ENCODE measurements around the gene RAET1G.
"Not testable (repeated sequence)": the region's sequence is repeated elsewhere in the genome, so short reads cannot be mapped to it uniquely, and the experiment has no call there.

Gene RAET1G

DNA sequence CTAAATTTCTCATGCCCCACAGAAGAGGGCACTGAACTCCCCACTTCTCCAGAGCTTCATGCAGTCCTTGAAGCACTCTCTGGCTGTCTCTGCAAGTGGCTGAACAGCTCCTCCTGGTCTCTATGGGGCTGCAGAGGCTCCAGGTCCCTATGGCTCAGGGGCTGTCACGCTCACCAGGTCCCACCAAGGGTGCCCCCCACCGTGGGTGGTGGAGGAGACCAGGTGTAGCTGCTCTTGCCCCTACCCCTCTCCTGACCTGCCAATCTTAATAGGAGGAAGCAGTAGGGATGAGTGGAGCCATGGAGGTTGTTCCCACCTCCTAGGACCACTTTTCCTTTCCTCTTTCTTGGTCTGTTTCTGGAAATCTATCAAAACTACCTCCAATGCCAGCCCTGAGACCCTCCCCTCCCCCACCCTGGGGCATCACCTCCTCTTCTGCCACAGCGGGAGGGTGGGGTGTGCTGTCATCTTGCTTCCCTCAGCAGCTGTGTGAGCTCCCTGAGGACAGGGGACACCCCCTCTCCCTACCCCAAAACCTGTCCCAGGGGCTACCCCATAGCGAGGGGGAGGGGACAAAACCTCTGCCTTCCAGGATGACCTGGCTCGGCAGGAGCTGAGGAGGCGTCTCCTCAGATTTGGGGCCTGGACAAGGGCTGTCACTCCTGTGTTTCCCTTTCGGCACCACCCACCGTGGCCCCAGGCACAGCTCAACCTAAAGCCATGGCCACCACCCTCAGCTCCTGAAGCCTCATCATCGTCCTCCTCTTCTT is 13.0 kb downstream of the RAET1G start:
- no peak for FAIRE-seq

DNA sequence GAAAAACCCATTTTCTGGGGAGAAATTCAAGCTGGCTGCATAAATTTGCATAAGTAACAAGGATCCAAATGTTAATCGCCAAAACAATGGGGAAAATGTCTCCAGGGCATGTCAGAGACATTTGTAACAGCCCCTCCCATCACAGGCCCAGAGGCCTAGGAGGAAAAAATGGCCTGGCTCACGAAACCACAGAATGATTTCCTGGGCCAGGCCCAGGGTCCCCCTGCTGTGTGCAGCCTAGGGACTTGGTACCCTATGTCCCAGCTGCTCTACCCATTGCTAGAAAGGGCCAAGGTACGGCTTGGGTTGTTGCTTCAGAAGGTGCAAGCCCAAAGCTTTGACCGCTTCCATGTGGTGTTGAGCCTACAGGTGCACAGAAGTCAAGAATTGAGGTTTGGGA is 14.4 kb downstream of the RAET1G start:
- FAIRE-seq, result not testable (repeated sequence)

DNA sequence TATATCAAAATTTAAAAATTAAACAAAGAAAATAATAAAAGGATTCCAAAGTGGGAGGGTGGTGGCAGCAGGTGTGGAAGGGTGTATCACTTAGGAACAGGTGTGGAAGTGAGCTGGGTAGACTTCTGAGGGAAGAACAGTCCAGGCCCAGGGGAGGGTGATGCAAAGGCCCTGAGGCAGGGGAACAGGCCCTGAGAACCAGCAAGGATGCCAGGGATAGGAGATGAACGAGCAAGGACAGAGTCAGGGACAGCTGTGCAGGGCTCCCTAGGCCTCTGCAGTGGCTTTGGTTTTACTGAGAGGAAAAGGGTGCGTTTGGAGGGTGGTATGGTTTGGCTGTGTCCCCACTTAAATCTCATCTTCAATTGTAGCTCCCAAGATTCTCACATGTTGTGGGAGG is 15.6 kb downstream of the RAET1G start:
- no peak for FAIRE-seq

DNA sequence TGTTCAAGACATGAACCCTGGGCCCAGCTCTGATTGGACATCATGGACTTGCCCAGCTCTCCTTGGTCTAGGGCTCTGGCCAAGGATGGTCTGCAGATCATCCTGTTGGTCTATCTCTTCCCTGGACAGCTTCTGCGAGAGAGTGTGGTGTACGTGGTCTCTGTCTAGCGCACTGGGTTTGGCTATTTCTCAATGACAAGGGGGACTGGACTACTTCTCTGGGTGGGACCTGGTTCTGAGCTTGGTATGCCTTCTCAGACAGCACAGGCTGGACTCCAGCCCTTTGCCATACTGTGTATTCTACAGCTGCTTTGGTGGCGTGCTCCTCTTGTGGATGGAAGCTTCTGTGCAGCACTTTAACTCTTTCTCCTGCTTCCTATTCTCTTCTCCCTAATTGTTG is 16.5 kb downstream of the RAET1G start:
- no peak for FAIRE-seq

DNA sequence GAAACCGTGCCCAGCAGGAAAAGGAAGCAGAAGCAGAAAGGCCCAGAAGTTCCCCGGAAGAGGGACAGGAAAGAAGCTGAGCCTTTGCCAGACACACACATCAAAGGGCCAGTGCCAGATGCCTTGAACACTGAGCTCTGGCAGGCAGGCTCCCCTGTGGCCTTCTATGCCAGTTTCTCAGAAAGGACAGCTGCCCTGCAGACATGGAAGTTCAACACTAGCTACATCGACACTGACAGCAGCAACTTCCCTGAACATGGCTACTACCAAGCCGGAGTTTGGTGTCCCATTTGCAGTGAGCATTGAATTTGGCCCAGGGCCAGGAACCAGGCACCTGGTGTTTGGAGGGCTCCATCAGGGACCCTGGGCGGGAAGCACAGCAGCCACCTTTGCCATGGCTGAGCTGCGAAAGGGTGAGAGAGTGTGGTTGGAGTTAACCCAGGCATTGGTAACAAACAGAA is 17.0 kb downstream of the RAET1G start:
- no peak for FAIRE-seq

- FAIRE-seq, result no peak
Observed at GRCh38 chr6:149905371-149905910, 17.5 kb downstream of the RAET1G start.

GRCh38 chr6:149904661-149905370 is 18.1 kb downstream of the RAET1G start:
- FAIRE-seq, result no peak

DNA sequence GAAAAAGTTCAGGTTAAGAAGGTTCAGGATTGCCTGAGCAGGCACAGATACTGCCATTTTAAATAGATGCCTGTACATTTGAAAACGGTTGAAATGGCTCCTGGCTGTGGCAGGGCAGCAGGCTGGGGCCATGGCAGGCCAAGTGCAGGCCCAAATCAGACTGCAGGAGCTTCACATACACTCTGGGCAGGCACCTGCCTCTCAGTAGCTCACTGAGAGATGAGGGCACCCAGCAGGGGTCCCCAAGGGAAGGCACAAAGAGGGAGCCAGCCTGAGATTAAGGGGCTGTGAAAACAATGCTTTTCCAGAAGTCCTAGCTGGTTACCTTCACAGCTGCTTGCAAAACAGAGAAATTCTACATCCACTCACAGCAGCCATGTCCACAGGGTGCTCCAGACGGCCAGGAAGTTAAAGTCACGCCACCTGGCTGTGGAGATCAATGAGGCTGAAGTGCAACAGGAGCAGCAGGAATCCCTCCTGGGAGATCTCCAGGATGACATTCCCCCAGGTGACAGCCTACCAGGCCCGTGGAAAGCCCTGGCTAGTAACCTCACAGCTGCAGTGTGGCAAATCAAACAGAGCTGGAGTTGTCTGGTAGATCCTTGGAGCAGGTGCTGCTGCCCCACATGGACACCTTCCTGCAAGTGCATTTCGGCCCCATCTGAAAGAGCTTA is 18.8 kb downstream of the RAET1G start:
- FAIRE-seq, result no peak

- FAIRE-seq, result no peak
Observed at GRCh38 chr6:149901444-149902140, 21.3 kb downstream of the RAET1G start.

DNA sequence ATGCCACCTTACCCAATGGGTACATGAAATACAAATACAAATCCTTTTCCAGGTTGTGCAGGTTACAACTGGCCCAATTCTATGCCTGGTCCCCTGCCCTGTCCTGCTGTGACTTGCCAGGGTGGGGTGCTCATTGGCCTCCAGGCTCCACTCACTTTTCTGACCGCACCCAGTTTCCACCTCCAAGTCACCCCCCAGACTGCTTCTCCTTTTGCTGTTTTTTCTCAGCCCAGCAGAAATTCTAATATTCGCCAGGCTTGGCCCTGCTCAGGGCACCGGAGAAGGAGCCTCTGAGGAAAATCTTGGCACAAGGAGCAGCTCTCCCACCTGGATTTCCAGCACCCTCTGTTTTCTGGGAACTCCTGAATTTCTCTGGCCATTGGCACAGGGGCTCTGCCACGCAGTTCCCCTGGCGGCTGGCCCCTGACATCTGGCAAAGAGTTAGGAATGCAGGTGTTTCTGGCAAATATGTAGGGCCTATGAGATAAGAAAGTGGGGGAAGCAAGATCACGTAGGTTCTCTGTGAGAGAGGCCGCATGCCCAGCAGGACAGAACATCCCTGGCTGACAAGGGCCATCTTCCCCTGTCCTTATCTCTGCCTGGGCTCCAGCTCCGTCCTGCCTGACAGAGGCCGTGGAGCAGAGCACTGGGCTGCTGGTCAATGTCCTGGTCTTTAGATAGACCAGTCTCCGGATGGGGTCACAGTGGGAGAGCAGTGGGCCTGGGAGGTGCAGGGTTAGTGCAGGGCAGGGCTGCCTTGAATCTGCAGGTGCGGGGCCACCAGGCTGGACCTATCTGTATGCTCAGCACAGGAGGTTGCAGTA is 22.1 kb downstream of the RAET1G start:
- no peak for FAIRE-seq

- FAIRE-seq, result no peak
Observed at GRCh38 chr6:149899926-149900619, 22.8 kb downstream of the RAET1G start.

DNA sequence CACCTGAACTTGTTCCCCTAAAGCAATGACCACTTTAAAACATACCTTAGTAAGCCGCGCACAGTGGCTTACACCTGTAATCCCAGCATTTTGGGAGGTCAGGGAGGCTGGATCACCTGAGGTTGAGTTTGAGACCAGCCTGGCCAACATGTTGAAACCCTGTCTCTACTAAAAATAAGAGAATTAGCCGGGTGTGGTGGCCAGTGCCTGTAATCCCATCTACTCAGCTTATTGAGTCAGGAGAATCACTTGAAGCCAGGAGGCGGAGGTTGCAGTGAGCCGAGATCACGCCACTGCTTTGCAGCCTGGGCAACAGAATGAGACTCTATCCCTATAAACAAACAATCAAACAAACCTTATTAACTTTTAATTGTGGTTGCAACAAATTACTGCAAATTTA is 23.4 kb downstream of the RAET1G start:
- FAIRE-seq, result no peak

- FAIRE-seq, result no peak
Observed at GRCh38 chr6:149898966-149899365, 24.0 kb downstream of the RAET1G start.

- no peak for FAIRE-seq
Observed at GRCh38 chr6:149897855-149898744, 24.8 kb downstream of the RAET1G start, which contains the start of gene RAET1E. Gene RAET1E (minus strand): TSS chr6:149898113. CDS start chr6:149890901, 7,212 bp downstream.

GRCh38 chr6:149897015-149897697 is 25.8 kb downstream of the RAET1G start:
- peak; percentile 93 for FAIRE-seq

GRCh38 chr6:149896491-149896890 is 26.4 kb downstream of the RAET1G start:
- no peak for FAIRE-seq

DNA sequence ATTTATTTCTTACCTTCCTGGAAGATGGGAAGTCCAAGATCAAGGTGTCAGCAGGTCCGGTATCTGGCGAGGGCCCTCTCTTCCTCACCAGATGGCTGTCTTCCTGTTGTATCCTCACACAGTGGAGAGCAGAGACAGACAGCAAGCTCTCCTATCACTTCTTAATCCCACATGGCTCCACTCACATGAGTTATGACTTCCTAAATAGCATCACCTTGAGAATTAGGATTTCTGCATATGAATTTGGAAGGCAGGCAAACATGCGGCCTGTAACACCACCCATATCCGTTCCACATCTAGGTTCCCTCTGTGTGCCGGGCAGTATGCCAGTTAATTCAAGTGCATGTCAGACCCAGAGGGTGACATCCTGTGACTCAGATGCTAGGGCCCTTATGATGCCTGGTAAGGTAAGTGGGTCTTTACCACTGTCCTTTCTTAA is 27.1 kb downstream of the RAET1G start:
- no peak for FAIRE-seq

- FAIRE-seq, result no peak
Observed at GRCh38 chr6:149895048-149895590, 27.8 kb downstream of the RAET1G start.

- not testable (repeated sequence) for FAIRE-seq
Observed at GRCh38 chr6:149891864-149892263, 31.1 kb downstream of the RAET1G start.
